Lower lobe of right lung (tissue), 2 donors: Measurements from ENCODE around the gene HAT1. TPM values are rescaled to one million over a fixed set of nuclear protein-coding genes. Genes with fewer than 3 reads are reported as not detected.
"Not testable (repeated sequence)": the region's sequence is repeated elsewhere in the genome, so short reads cannot be mapped to it uniquely, and the experiment has no call there.

ENCODE experiments used
- ATAC-seq, 2 donors: fragments of 200-7000 bp; cut with Tn5 transposase; one replicate each; pipeline ENCODE4 v1.9.1; 2020 to 2022; ENCODE audit warnings: mild to moderate bottlenecking in 2 of 2, moderate library complexity in 2 of 2
- DNase-seq: peaks from one replicate; pipeline ENCODE4 v3.0.0-alpha.2; 2020
- H3K27ac ChIP-seq: fragments of 200-600 bp; one replicate; pipeline ENCODE4 v1.8.0; 2022
- H3K27me3 ChIP-seq: fragments of 200-600 bp; one replicate; pipeline ENCODE4 v1.8.0; 2022; ENCODE audit warnings: low read depth
- H3K36me3 ChIP-seq: fragments of 200-600 bp; one replicate; pipeline ENCODE4 v1.8.0; 2022; ENCODE audit warnings: mild to moderate bottlenecking
- H3K4me1 ChIP-seq: fragments of 200-600 bp; one replicate; pipeline ENCODE4 v1.8.0; 2022
- H3K4me3 ChIP-seq: fragments of 200-600 bp; one replicate; pipeline ENCODE4 v1.8.0; 2022; ENCODE audit warnings: mild to moderate bottlenecking
- H3K9me3 ChIP-seq: fragments of 200-600 bp; one replicate; pipeline ENCODE4 v1.8.0; 2022
- CTCF ChIP-seq: fragments of 200-600 bp; IDR thresholded peaks from one replicate; pipeline ENCODE4 v1.8.0; 2022; ENCODE audit warnings: antibody characterized with exemption, mild to moderate bottlenecking
- intact Hi-C: fragments of 100-400 bp; cut with DNase I; formaldehyde crosslinking; loops from one replicate; pipeline ENCODE4 v1.11.0; 2022
- total RNA-seq: library from RNA; stranded (reverse); fragmentation: NEBNext Ultra II Directional; extraction: Animal tissue kit (Norgen Biotek cat#: 25700); gene quantifications from one replicate; pipeline ENCODE4 v1.2.1, GENCODE V29; 2021
- donor health status: DM: no; HTN: yes; CAD: no; lungs with severe emphysema.

Gene HAT1
- total RNA-seq, 1 donor from 2014 or later, result 26.5 TPM

GRCh38 chr2:171966688-171967087 is 44.4 kb downstream of the HAT1 start:
- no peak for DNase-seq
- H3K36me3 ChIP-seq, result peaks cover 34% of the 10 kb centered on the region
- no peak for ATAC-seq

DNA sequence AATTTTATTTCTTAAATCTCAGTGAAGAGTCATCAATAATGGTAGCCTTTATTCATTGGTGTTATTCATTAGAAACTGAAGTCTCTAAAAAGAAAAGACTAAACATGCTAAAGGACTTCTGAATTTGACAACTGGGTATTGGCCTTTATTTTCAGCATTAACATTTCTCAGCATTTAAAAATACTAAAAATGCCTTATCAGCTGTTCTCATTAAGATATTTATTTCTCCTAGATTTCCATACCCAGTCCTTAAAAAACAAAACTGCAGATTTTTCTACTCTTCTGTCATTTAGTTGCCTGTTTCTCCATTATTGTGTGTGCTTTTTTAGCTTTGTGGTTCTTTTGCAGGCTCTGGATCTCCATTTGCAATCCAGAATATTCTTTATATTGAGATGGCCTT is 46.2 kb downstream of the HAT1 start:
- Histone ChIP-seq H3K4me1 (no peaks in the 10 kb centered on the region), H3K27ac (no peak overlapping the region), H3K4me3 (no peak overlapping the region), H3K9me3 (no peaks in the 10 kb centered on the region), H3K27me3 (no peaks in the 10 kb centered on the region), H3K36me3 (peaks cover 34% of the 10 kb centered on the region)
- intact Hi-C loops, result no loop called here
- no peak for TF ChIP-seq CTCF
- no peak for ATAC-seq
- DNase-seq, result no peak

More at GRCh38 chr2:171966688-171967087, 44.4 kb downstream of the HAT1 start:
- Histone ChIP-seq H3K9me3 (no peaks in the 10 kb centered on the region), H3K27me3 (no peaks in the 10 kb centered on the region), H3K4me3 (no peak overlapping the region), H3K27ac (no peak overlapping the region), H3K4me1 (no peaks in the 10 kb centered on the region)
- intact Hi-C loops, result no loop called here
- TF ChIP-seq CTCF, result no peak

DNA sequence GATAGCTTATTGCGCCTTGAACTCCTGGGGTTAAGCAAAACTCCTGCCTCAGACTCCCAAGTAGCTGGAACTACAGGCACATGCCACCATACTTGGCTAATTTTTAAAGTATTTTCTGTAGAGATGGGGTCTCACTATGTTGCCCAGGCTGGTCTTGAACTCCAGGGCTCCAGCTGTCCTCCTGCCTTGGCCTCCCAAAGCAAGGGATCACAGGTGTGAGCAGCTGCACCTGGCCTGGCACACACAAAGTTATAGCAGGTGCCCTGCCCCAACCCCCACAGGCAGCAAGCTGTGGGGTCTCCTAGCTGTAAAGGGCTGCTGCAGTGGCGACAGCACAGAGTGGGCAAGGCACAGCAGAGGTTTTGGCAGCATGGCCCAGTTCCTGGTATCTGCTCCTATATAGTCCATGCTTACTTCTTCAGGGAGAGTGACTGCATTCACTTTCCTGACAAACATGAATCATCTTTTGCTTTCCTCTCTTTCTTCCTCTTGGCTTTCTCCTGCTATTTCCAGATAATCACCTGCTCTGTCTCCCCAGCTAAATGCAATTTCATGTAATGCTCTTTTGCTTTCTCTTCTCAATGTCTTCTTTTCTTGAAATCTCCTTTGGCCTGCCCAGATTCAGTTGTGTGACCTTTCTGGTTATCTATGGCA is 50.2 kb downstream of the HAT1 start:
- peaks cover 27% of the 10 kb centered on the region for H3K36me3 ChIP-seq
- DNase-seq, result no peak
- H3K27me3 ChIP-seq, result no peaks in the 10 kb centered on the region
- ATAC-seq, result no peak
- no peak for TF ChIP-seq CTCF
- H3K27ac ChIP-seq, result no peak overlapping the region
- H3K4me1 ChIP-seq, result no peaks in the 10 kb centered on the region
- H3K9me3 ChIP-seq, result no peaks in the 10 kb centered on the region
- H3K4me3 ChIP-seq, result no peak overlapping the region
- intact Hi-C loops, result no loop called here

DNA sequence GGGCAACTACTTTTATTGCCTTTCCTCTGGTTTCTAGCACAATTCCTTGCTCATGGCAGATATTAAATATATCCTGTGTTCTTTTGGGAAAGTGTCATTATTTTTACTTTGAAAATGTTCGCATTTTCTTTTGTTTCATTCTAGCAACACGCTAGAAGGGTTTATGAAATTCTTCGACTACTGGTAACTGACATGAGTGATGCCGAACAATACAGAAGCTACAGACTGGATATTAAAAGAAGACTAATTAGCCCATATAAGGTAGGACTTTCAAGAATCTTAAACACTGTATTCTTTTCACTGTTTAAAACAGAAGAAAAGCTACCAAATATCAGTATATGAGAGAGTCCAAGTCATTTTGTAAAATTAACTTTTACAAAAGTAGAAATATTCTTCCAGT is 56.8 kb downstream of the HAT1 start:
- H3K27me3 ChIP-seq, result no peaks in the 10 kb centered on the region
- intact Hi-C loops, result no loop called here
- no peak overlapping the region for H3K4me3 ChIP-seq
- H3K9me3 ChIP-seq, result no peaks in the 10 kb centered on the region
- H3K36me3 ChIP-seq, result peaks cover 62% of the 10 kb centered on the region
- H3K27ac ChIP-seq, result no peak overlapping the region
- DNase-seq (no peak), ATAC-seq (no peak)
- no peak for TF ChIP-seq CTCF
- no peaks in the 10 kb centered on the region for H3K4me1 ChIP-seq

DNA sequence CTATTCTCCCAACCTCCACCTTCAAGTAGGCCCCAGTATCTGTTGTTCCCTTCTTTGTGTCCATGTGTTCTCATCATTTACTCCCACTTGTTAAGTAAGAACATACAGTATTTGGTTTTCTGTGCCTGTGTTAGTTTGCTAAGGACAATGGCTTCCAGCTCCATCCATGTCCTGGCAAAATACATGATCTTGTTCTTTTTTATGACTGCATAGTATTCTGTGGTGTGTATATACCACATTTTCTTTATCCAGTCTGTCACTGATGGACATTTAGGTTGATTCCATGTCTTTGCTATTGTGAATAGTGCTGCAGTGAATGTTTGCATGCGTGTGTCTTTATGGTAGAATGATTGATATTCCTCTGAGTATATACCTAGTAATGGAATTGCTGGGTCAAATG is 61.7 kb downstream of the HAT1 start:
- H3K27me3 ChIP-seq, DNase-seq, ATAC-seq, H3K4me3 ChIP-seq, H3K9me3 ChIP-seq, intact Hi-C loops, H3K27ac ChIP-seq, H3K4me1 ChIP-seq: not testable (repeated sequence)
- peaks cover 35% of the 10 kb centered on the region for H3K36me3 ChIP-seq

- ATAC-seq, result no peak
- no peak overlapping the region for H3K27ac ChIP-seq
- TF ChIP-seq CTCF, result no peak
- H3K36me3 ChIP-seq, result peaks cover 23% of the 10 kb centered on the region
- no peaks in the 10 kb centered on the region for H3K9me3 ChIP-seq
- intact Hi-C loops, result no loop called here
- no peaks in the 10 kb centered on the region for H3K4me1 ChIP-seq
- peaks cover 7% of the 10 kb centered on the region for H3K27me3 ChIP-seq
- DNase-seq, result no peak
- no peak overlapping the region for H3K4me3 ChIP-seq
These were observed 62.8 kb downstream of the HAT1 start for GRCh38 chr2:171985076-171985475.
